ENCODE measurements around the gene PCDH8. TPM values are rescaled to one million over a fixed set of nuclear protein-coding genes. Genes with fewer than 3 reads are reported as not detected.

The PCDH8 gene
- total RNA-seq, 4 donors from 2014 or later, result 0.11 TPM; not detected in 3

GRCh38 chr13:52838433-52839107 is 9.9 kb downstream of the PCDH8 start:
- intact Hi-C loops (cut with DNase I), result no loop called here
- no peak for DNase-seq (ENCODE audit: extremely low spot score)
- Histone ChIP-seq H3K27ac (replicated peaks in 1 of 4) (no peak overlapping the region), H3K4me3 (no peak overlapping the region), H3K36me3 (no peaks in the 10 kb centered on the region), H3K9me3 (no peaks in the 10 kb centered on the region), H3K27me3 (peaks cover 0 to 62% (median 3%) of the 10 kb centered on the region in 4 donors), H3K4me1 (no peaks in the 10 kb centered on the region)
- 46% methylated on average over 6 of the region's 6 CpGs for WGBS
- TF ChIP-seq CTCF (IDR thresholded peaks at IDR 0.05) (no peak), POLR2A (IDR thresholded peaks at IDR 0.05; ENCODE audit: low read depth) (no peak), EP300 (IDR thresholded peaks at IDR 0.05) (no peak), POLR2AphosphoS5 (IDR thresholded peaks at IDR 0.05) (no peak)

- no peak for DNase-seq (ENCODE audit: extremely low spot score)
- no peak for TF ChIP-seq POLR2A (IDR thresholded peaks at IDR 0.05; ENCODE audit: low read depth)
- TF ChIP-seq CTCF (IDR thresholded peaks at IDR 0.05), result no peak
- TF ChIP-seq POLR2AphosphoS5 (IDR thresholded peaks at IDR 0.05), result no peak
- no peak for TF ChIP-seq EP300 (IDR thresholded peaks at IDR 0.05)
- Histone ChIP-seq H3K27ac (replicated peaks in 1 of 4) (no peak overlapping the region), H3K4me3 (no peak overlapping the region), H3K9me3 (no peaks in the 10 kb centered on the region), H3K36me3 (no peaks in the 10 kb centered on the region), H3K4me1 (no peaks in the 10 kb centered on the region), H3K27me3 (peaks cover 0 to 54% (median 0%) of the 10 kb centered on the region in 4 donors)
- intact Hi-C loops (cut with DNase I), result no loop called here
- WGBS, result 52% methylated on average over 2 of the region's 2 CpGs
Observed at GRCh38 chr13:52837850-52838249, 10.6 kb downstream of the PCDH8 start.

DNA sequence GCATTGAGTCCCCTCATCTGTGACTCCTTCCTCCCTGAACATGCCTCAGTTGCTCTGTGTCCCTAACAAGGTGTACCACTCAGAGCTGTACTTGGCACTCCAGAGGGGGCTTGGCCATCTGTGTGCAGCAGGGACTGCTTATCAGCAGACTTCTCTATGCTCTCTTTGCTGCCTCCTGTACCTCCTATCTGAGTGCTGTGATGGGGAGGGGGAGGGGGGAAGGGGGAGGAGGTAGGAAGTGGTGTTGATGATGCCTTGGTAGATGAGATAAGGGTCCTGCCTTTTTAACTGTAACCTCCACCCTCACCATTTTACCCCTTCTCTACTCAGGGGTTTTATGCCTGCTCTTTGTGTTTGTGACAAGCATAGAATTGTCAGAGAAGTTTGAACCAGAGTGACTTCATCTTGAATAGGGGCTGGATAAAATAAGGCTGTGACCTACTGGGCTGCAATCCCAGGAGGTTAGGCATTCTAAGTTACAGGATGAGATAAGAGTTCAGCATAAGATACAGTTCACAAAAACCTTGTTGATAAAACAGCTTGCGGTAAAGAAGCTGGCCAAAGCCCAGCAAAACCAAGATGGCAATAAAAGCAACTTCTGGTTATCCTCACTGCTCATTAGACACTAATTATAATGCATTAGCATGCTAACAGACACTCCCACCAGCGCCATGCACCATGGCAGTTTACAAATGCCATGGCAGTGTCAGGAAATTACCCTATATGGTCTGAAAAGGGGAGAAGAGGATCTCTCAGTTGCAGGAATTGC is 13.2 kb downstream of the PCDH8 start:
- Histone ChIP-seq H3K9me3 (no peaks in the 10 kb centered on the region), H3K27ac (replicated peaks in 1 of 4) (no peak overlapping the region), H3K4me1 (no peaks in the 10 kb centered on the region), H3K36me3 (no peaks in the 10 kb centered on the region), H3K4me3 (no peak overlapping the region), H3K27me3 (peaks cover 0 to 42% (median 0%) of the 10 kb centered on the region in 4 donors)
- DNase-seq (ENCODE audit: extremely low spot score), result no peak
- intact Hi-C loops (cut with DNase I), result no loop called here
- WGBS, result 71% methylated on average over 2 of the region's 2 CpGs
- TF ChIP-seq POLR2A (IDR thresholded peaks at IDR 0.05; ENCODE audit: low read depth) (no peak), EP300 (IDR thresholded peaks at IDR 0.05) (no peak), POLR2AphosphoS5 (IDR thresholded peaks at IDR 0.05) (no peak), CTCF (IDR thresholded peaks at IDR 0.05) (no peak)

DNA sequence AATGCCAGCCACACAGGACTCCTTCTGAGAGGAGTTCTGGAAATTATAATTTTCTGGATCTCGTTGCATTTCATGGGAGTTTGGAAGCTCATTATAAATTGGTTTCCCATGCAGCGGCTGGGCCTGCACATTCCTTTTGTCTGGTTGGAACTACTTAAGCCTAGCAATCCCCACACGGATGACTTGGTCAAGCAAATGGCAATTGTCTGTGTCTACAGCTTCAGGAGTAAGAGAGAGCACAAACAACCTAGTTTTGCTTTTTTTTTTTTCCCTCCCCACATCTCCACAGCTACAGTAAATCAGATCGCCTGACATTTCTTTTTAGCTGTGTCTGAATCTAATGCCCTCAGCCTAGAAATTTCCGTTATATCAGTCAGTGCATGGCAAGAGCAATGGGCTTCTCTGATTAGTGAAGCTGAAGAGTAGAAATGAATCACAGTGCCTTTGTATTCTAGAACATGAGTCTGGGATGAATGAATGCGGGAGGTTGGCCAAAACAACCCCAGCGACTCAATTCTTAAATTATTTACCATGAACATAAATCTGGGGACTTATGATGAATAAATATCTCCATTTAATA is 15.1 kb downstream of the PCDH8 start:
- Histone ChIP-seq H3K36me3 (no peaks in the 10 kb centered on the region), H3K27ac (replicated peaks in 1 of 4) (no peak overlapping the region), H3K4me1 (no peaks in the 10 kb centered on the region), H3K27me3 (peaks cover 0 to 25% (median 0%) of the 10 kb centered on the region in 4 donors), H3K4me3 (no peak overlapping the region), H3K9me3 (no peaks in the 10 kb centered on the region)
- no peak for TF ChIP-seq POLR2AphosphoS5 (IDR thresholded peaks at IDR 0.05)
- TF ChIP-seq EP300 (IDR thresholded peaks at IDR 0.05), result no peak
- TF ChIP-seq POLR2A (IDR thresholded peaks at IDR 0.05; ENCODE audit: low read depth), result no peak
- TF ChIP-seq CTCF (IDR thresholded peaks at IDR 0.05), result no peak
- WGBS, result 65% methylated on average over 7 of the region's 7 CpGs
- intact Hi-C loops (cut with DNase I), result no loop called here
- DNase-seq (ENCODE audit: extremely low spot score), result no peak

Data from esophagus muscularis mucosa (tissue), 4 donors.